GM20000 (cell line): Measurements from ENCODE around the gene ITM2C.

Experiments used
- DNase-seq: peaks from one replicate; pipeline ENCODE4 v3.0.0; 2012; ENCODE audit warnings: low spot score
- CTCF ChIP-seq: IDR thresholded peaks from 2 replicates; pipeline ENCODE4 v1.5.1; 2012; ENCODE audit warnings: mild to moderate bottlenecking, control low read depth; ENCODE audit errors: extremely low read depth, missing control alignments

The ITM2C gene

GRCh38 chr2:230865307-230865765 is 594 bp downstream of the ITM2C start:
- TF ChIP-seq CTCF, result no peak
- peak; percentile 49 for DNase-seq

GRCh38 chr2:230865766-230866755 is 1.3 kb downstream of the ITM2C start:
- peak; percentile 41 for DNase-seq
- no peak for TF ChIP-seq CTCF

GRCh38 chr2:230866756-230867523 is 2.2 kb downstream of the ITM2C start:
- TF ChIP-seq CTCF, result no peak
- DNase-seq, result no peak

GRCh38 chr2:230868161-230868946 is 3.6 kb downstream of the ITM2C start:
- TF ChIP-seq CTCF, result no peak
- DNase-seq, result no peak

- TF ChIP-seq CTCF, result no peak
- DNase-seq, result no peak
Observed at GRCh38 chr2:230868947-230869913, 4.5 kb downstream of the ITM2C start.

- no peak for DNase-seq
- no peak for TF ChIP-seq CTCF
Observed at GRCh38 chr2:230869914-230870543, 5.3 kb downstream of the ITM2C start.
